ENCODE results near the gene JPH4.

- TF ChIP-seq ZFX (IDR thresholded peaks at IDR 0.05): no peak
- TF ChIP-seq CTCF (IDR thresholded peaks at IDR 0.05 in 2 of 3, conservative IDR thresholded peaks at IDR 0.05 in 1 of 3; ENCODE audit: borderline replicate concordance in 1 of 3, insufficient read depth in 1 of 3, low read depth in 2 of 3, low read length in 2 of 3): no peak
Observed at GRCh38 chr14:23608454-23608853, 29.9 kb upstream of the JPH4 start.
